HL-60 (cell line): ENCODE data around the gene SPRY2.

Experiments
- DNase-seq, 2 experiments: peaks; one replicate each; pipeline ENCODE4 v3.0.0-alpha.2; 2010 to 2020; ENCODE audit warnings: low read depth in 1 of 2, low spot score in 1 of 2
- H3K27ac ChIP-seq: fragments of 250-450 bp; sonication (Bioruptor Pico); replicated peaks from 2 replicates; pipeline ENCODE4 v1.5.1; 2020; ENCODE audit warnings: mild to moderate bottlenecking, moderate library complexity
- H3K27me3 ChIP-seq: fragments of 250-450 bp; sonication (Bioruptor Pico); 2 replicates; pipeline ENCODE4 v1.5.1; 2021; ENCODE audit warnings: mild to moderate bottlenecking, moderate library complexity; ENCODE audit not compliant: insufficient read depth, poor library complexity, severe bottlenecking
- H3K4me3 ChIP-seq: replicated peaks from 2 replicates; pipeline ENCODE4 v1.5.1; 2011; ENCODE audit warnings: mild to moderate bottlenecking, control low read depth, low read length; ENCODE audit not compliant: insufficient read depth
- CTCF ChIP-seq: IDR thresholded peaks from one replicate; pipeline ENCODE4 v1.5.1; 2011; ENCODE audit warnings: low read length, control low read depth, inconsistent platforms; ENCODE audit not compliant: insufficient read depth
- GABPA ChIP-seq: IDR thresholded peaks from 2 replicates; pipeline ENCODE4 v1.6.1; 2012; ENCODE audit warnings: low read depth
- POLR2AphosphoS5 ChIP-seq: IDR thresholded peaks from 2 replicates; pipeline ENCODE4 v1.6.1; 2012; ENCODE audit warnings: low read depth
- SPI1 ChIP-seq: IDR thresholded peaks from 2 replicates; pipeline ENCODE4 v1.6.1; 2012; ENCODE audit warnings: low read depth, mild to moderate bottlenecking, borderline replicate concordance
- TF ChIP-seq, protein P1 (sequence below): IDR thresholded peaks from 2 replicates; pipeline ENCODE4 v1.6.1; 2012; ENCODE audit warnings: low read depth; ENCODE audit not compliant: insufficient replicate concordance

The SPRY2 gene

DNA sequence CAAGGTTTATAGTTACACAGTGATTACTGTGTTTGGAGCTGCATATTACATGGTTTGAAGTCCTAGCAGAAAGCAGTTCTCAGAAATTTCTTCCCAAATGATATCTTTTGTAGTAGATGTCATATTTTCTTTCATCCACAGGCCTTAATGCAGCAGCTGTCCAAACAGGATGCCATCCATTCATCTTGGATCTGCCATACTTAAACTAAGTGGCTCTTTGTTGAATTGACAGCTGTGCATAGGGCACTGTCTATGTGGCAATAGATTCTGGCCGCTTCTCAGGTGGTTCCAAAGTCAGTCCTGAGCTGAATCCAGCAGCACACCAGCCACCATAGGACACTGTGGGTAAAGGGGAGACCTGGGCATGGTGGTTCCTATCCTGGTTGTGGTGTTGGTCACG lies 41.6 kb upstream of the SPRY2 start:
- no peak overlapping the region for H3K4me3 ChIP-seq
- no peak for DNase-seq
- no peak overlapping the region for H3K27ac ChIP-seq
- TF ChIP-seq, protein P1, sequence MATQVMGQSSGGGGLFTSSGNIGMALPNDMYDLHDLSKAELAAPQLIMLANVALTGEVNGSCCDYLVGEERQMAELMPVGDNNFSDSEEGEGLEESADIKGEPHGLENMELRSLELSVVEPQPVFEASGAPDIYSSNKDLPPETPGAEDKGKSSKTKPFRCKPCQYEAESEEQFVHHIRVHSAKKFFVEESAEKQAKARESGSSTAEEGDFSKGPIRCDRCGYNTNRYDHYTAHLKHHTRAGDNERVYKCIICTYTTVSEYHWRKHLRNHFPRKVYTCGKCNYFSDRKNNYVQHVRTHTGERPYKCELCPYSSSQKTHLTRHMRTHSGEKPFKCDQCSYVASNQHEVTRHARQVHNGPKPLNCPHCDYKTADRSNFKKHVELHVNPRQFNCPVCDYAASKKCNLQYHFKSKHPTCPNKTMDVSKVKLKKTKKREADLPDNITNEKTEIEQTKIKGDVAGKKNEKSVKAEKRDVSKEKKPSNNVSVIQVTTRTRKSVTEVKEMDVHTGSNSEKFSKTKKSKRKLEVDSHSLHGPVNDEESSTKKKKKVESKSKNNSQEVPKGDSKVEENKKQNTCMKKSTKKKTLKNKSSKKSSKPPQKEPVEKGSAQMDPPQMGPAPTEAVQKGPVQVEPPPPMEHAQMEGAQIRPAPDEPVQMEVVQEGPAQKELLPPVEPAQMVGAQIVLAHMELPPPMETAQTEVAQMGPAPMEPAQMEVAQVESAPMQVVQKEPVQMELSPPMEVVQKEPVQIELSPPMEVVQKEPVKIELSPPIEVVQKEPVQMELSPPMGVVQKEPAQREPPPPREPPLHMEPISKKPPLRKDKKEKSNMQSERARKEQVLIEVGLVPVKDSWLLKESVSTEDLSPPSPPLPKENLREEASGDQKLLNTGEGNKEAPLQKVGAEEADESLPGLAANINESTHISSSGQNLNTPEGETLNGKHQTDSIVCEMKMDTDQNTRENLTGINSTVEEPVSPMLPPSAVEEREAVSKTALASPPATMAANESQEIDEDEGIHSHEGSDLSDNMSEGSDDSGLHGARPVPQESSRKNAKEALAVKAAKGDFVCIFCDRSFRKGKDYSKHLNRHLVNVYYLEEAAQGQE, result no peak
- no peak for TF ChIP-seq GABPA
- no peak for TF ChIP-seq CTCF
- TF ChIP-seq POLR2AphosphoS5, result no peak
- TF ChIP-seq SPI1, result no peak
- H3K27me3 ChIP-seq, result no peaks in the 10 kb centered on the region

GRCh38 chr13:80379245-80379644 lies 38.3 kb upstream of the SPRY2 start:
- no peak for DNase-seq
- H3K27ac ChIP-seq, result no peak overlapping the region
- no peak overlapping the region for H3K4me3 ChIP-seq

GRCh38 chr13:80376554-80376953 lies 35.6 kb upstream of the SPRY2 start:
- DNase-seq, result no peak
- TF ChIP-seq POLR2AphosphoS5, result no peak
- no peak for TF ChIP-seq SPI1
- TF ChIP-seq GABPA, result no peak
- no peak for TF ChIP-seq CTCF
- TF ChIP-seq, protein P1, result no peak
- Histone ChIP-seq H3K4me3 (no peak overlapping the region), H3K27me3 (no peaks in the 10 kb centered on the region), H3K27ac (no peak overlapping the region)

More at GRCh38 chr13:80379245-80379644, 38.3 kb upstream of the SPRY2 start:
- TF ChIP-seq POLR2AphosphoS5, result no peak
- TF ChIP-seq, protein P1, result peak; percentile 82
- TF ChIP-seq GABPA, result no peak
- no peaks in the 10 kb centered on the region for H3K27me3 ChIP-seq

GRCh38 chr13:80374901-80375300 lies 34.0 kb upstream of the SPRY2 start:
- TF ChIP-seq GABPA, result no peak
- TF ChIP-seq POLR2AphosphoS5, result no peak
- TF ChIP-seq SPI1, result no peak
- TF ChIP-seq, protein P1, result no peak
- no peak for TF ChIP-seq CTCF
- Histone ChIP-seq H3K4me3 (no peak overlapping the region), H3K27me3 (no peaks in the 10 kb centered on the region), H3K27ac (no peak overlapping the region)
- DNase-seq, result no peak
